Stomach smooth muscle (tissue), 2 donors: ENCODE data around the gene OR8K1.

Experiments
- H3K27ac ChIP-seq: one replicate; pipeline ENCODE4 v1.7.0; 2013; ENCODE audit warnings: mild to moderate bottlenecking, low read length, inconsistent platforms
- H3K27me3 ChIP-seq, 2 donors: one replicate each; pipeline ENCODE4 v1.7.0; 2013; ENCODE audit warnings: low read length in 2 of 2; ENCODE audit not compliant: insufficient read depth in 2 of 2, control insufficient read depth in 1 of 2
- H3K36me3 ChIP-seq, 2 donors: one replicate each; pipeline ENCODE4 v1.7.0; 2013; ENCODE audit warnings: low read length in 2 of 2; ENCODE audit not compliant: control insufficient read depth in 2 of 2, insufficient read depth in 2 of 2
- H3K4me1 ChIP-seq: one replicate; pipeline ENCODE4 v1.7.0; 2013; ENCODE audit warnings: low read length; ENCODE audit not compliant: control insufficient read depth, insufficient read depth
- H3K4me3 ChIP-seq, 2 donors: one replicate each; pipeline ENCODE4 v1.7.0; 2013; ENCODE audit warnings: low read length in 2 of 2
- H3K9ac ChIP-seq, 2 donors: one replicate each; pipeline ENCODE4 v1.7.0; 2013; ENCODE audit warnings: low read length in 2 of 2, mild to moderate bottlenecking in 1 of 2
- H3K9me3 ChIP-seq, 2 donors: one replicate each; pipeline ENCODE4 v1.7.0; 2013; ENCODE audit warnings: low read length in 2 of 2; ENCODE audit not compliant: control insufficient read depth in 2 of 2
- donor health status: healthy.
- donor health status: Pancreatic carcinoma.

OR8K1 gene

GRCh38 chr11:56345739-56346138 is at the start of gene OR8K1:
TSS of gene OR8K1 (plus strand) at chr11:56346039. CDS start at chr11:56346039, 0 bp downstream.
- H3K4me1 ChIP-seq: no peaks in the 10 kb centered on the region
- no peaks in the 10 kb centered on the region for H3K9me3 ChIP-seq
- no peaks in the 10 kb centered on the region for H3K36me3 ChIP-seq
- H3K27ac ChIP-seq: no peak within 1 kb of the TSS
- H3K4me3 ChIP-seq: no peak within 1 kb of the TSS
- H3K27me3 ChIP-seq: no peaks in the 10 kb centered on the region
- H3K9ac ChIP-seq: no peak within 1 kb of the TSS

GRCh38 chr11:56296898-56297297 is 48.9 kb upstream of the OR8K1 start:
- Histone ChIP-seq H3K4me1 (no peaks in the 10 kb centered on the region), H3K36me3 (no peaks in the 10 kb centered on the region), H3K4me3 (no peak overlapping the region), H3K9ac (no peak overlapping the region), H3K27ac (no peak overlapping the region), H3K27me3 (no peaks in the 10 kb centered on the region), H3K9me3 (no peaks in the 10 kb centered on the region)

- Histone ChIP-seq H3K9me3 (peaks cover 0 to 5% of the 10 kb centered on the region in 2 donors), H3K4me1 (no peaks in the 10 kb centered on the region), H3K36me3 (no peaks in the 10 kb centered on the region), H3K27me3 (no peaks in the 10 kb centered on the region), H3K9ac (no peak overlapping the region), H3K27ac (no peak overlapping the region), H3K4me3 (no peak overlapping the region)
These were observed 38.0 kb upstream of the OR8K1 start for GRCh38 chr11:56307836-56308235.

- Histone ChIP-seq H3K9me3 (no peaks in the 10 kb centered on the region), H3K27ac (no peak within 1 kb of the TSS), H3K36me3 (no peaks in the 10 kb centered on the region), H3K4me3 (no peak within 1 kb of the TSS), H3K27me3 (no peaks in the 10 kb centered on the region), H3K4me1 (no peaks in the 10 kb centered on the region), H3K9ac (no peak within 1 kb of the TSS)
These were observed 31.0 kb upstream of the OR8K1 start, which contains the start of gene OR8K3 for GRCh38 chr11:56314844-56315243. TSS of gene OR8K3 (plus strand) at chr11:56315144. CDS start at chr11:56318307, 3,163 bp downstream.

- Histone ChIP-seq H3K9me3 (no peaks in the 10 kb centered on the region), H3K4me3 (no peak overlapping the region), H3K36me3 (no peaks in the 10 kb centered on the region), H3K27ac (no peak overlapping the region), H3K4me1 (no peaks in the 10 kb centered on the region), H3K9ac (no peak overlapping the region), H3K27me3 (no peaks in the 10 kb centered on the region)
These were observed 13.9 kb upstream of the OR8K1 start for GRCh38 chr11:56331861-56332491.

GRCh38 chr11:56333156-56333555 is 12.7 kb upstream of the OR8K1 start:
- H3K27ac ChIP-seq: no peak overlapping the region
- H3K27me3 ChIP-seq: no peaks in the 10 kb centered on the region
- H3K36me3 ChIP-seq: no peaks in the 10 kb centered on the region
- H3K9ac ChIP-seq: no peak overlapping the region
- H3K4me3 ChIP-seq: no peak overlapping the region
- H3K4me1 ChIP-seq: no peaks in the 10 kb centered on the region
- no peaks in the 10 kb centered on the region for H3K9me3 ChIP-seq

- H3K9me3 ChIP-seq: no peaks in the 10 kb centered on the region
- H3K36me3 ChIP-seq: no peaks in the 10 kb centered on the region
- no peak overlapping the region for H3K4me3 ChIP-seq
- H3K9ac ChIP-seq: no peak overlapping the region
- H3K4me1 ChIP-seq: no peaks in the 10 kb centered on the region
- no peak overlapping the region for H3K27ac ChIP-seq
- H3K27me3 ChIP-seq: no peaks in the 10 kb centered on the region
These were observed 5.5 kb upstream of the OR8K1 start for GRCh38 chr11:56340289-56340688.

- no peak within 1 kb of the TSS for H3K4me3 ChIP-seq
- no peak within 1 kb of the TSS for H3K27ac ChIP-seq
- no peaks in the 10 kb centered on the region for H3K9me3 ChIP-seq
- H3K36me3 ChIP-seq: no peaks in the 10 kb centered on the region
- no peaks in the 10 kb centered on the region for H3K4me1 ChIP-seq
- no peaks in the 10 kb centered on the region for H3K27me3 ChIP-seq
- H3K9ac ChIP-seq: no peak within 1 kb of the TSS
These were observed 8.2 kb downstream of the OR8K1 start, which contains the start of gene OR8J1 for GRCh38 chr11:56353991-56354390. TSS of gene OR8J1 (plus strand) at chr11:56354291. CDS start at chr11:56360247, 5,956 bp downstream.

GRCh38 chr11:56375324-56375723 is 29.5 kb downstream of the OR8K1 start, which contains the start of gene OR8U1:
TSS of gene OR8U1 (plus strand) at chr11:56375624. CDS start at chr11:56375624, 0 bp downstream.
- no peak within 1 kb of the TSS for H3K4me3 ChIP-seq
- H3K27me3 ChIP-seq: no peaks in the 10 kb centered on the region
- no peak within 1 kb of the TSS for H3K27ac ChIP-seq
- H3K36me3 ChIP-seq: no peaks in the 10 kb centered on the region
- H3K4me1 ChIP-seq: no peaks in the 10 kb centered on the region
- no peaks in the 10 kb centered on the region for H3K9me3 ChIP-seq
- H3K9ac ChIP-seq: no peak within 1 kb of the TSS

- Histone ChIP-seq H3K9me3 (no peaks in the 10 kb centered on the region), H3K36me3 (no peaks in the 10 kb centered on the region)
These were observed 34.3 kb downstream of the OR8K1 start for GRCh38 chr11:56380120-56380519.

GRCh38 chr11:56394381-56394780 is 48.5 kb downstream of the OR8K1 start:
- no peak overlapping the region for H3K4me3 ChIP-seq
- H3K27ac ChIP-seq: no peak overlapping the region
- no peaks in the 10 kb centered on the region for H3K36me3 ChIP-seq

More at GRCh38 chr11:56380120-56380519, 34.3 kb downstream of the OR8K1 start:
- Histone ChIP-seq H3K4me3 (no peak overlapping the region), H3K27me3 (no peaks in the 10 kb centered on the region), H3K27ac (no peak overlapping the region), H3K9ac (no peak overlapping the region), H3K4me1 (no peaks in the 10 kb centered on the region)

More at GRCh38 chr11:56394381-56394780, 48.5 kb downstream of the OR8K1 start:
- H3K9ac ChIP-seq: no peak overlapping the region
- no peaks in the 10 kb centered on the region for H3K27me3 ChIP-seq
- H3K4me1 ChIP-seq: no peaks in the 10 kb centered on the region
- no peaks in the 10 kb centered on the region for H3K9me3 ChIP-seq
